ENCODE data around the gene KIAA1143. TPM values are rescaled to one million over a fixed set of nuclear protein-coding genes. Genes with fewer than 3 reads are reported as not detected.
A peak's percentile ranks its signal among the peaks of the same experiment; 100 is the strongest.

KIAA1143 gene
- total RNA-seq, 2 donors from 2014 or later = 21.1 to 26.8 TPM

GRCh38 chr3:44712455-44713075 lies 48.9 kb downstream of the KIAA1143 start, which contains the start of gene ZNF502:
Gene ZNF502, plus strand, starts transcription at chr3:44712660. Its CDS starts 7,602 bp downstream, at chr3:44720262.
- peak in 1 of 2 donors; percentile 50 for TF ChIP-seq CTCF (IDR thresholded peaks at IDR 0.05)
- peaks cover 1% of the 10 kb centered on the region for H3K36me3 ChIP-seq
- H3K27ac ChIP-seq = peak within 1 kb of the TSS; percentile 59 to 70
- H3K9me3 ChIP-seq = peaks cover 5 to 47% of the 10 kb centered on the region in 2 donors
- H3K4me1 ChIP-seq = peaks cover 0 to 5% of the 10 kb centered on the region in 2 donors
- no peaks in the 10 kb centered on the region for H3K27me3 ChIP-seq
- H3K4me3 ChIP-seq = peak within 1 kb of the TSS; percentile 67 to 80
- peak; percentile 88 for DNase-seq (ENCODE audit: low spot score)

Other genes with a start within 250 kb of the KIAA1143 start
- 1 to 10 TPM; 2.1 to 3.4 TPM for gene ZKSCAN7, start 206.4 kb downstream of the KIAA1143 start, total RNA-seq
- 1 to 10 TPM in 1 of 2 donors, under 1 TPM in 1; 0.67 to 1.1 TPM for gene ZNF660, start 176.7 kb downstream of the KIAA1143 start, total RNA-seq
- gene ZNF197, start 136.6 kb downstream of the KIAA1143 start, total RNA-seq = 10 to 100 TPM; 11.8 to 12.3 TPM
- 1 to 10 TPM; 7.9 to 8.4 TPM for gene ZNF35, start 112.9 kb downstream of the KIAA1143 start, total RNA-seq
- 1 to 10 TPM; 2.3 to 3.1 TPM for gene ZNF502, start 49.0 kb downstream of the KIAA1143 start, total RNA-seq
- 1 to 10 TPM; 2.8 to 3.1 TPM for gene ZNF501, start 32.0 kb downstream of the KIAA1143 start, total RNA-seq
- under 1 TPM; 0.24 to 0.63 TPM for gene KIF15, start 175 bp upstream of the KIAA1143 start, total RNA-seq
- gene TMEM42, start 100.3 kb upstream of the KIAA1143 start, total RNA-seq = 10 to 100 TPM in 1 of 2 donors, 1 to 10 TPM in 1; 9.8 to 11.2 TPM
- not detected for gene TGM4, start 113.0 kb upstream of the KIAA1143 start, total RNA-seq
- 10 to 100 TPM; 40.6 to 60.5 TPM for gene ZDHHC3, start 214.6 kb upstream of the KIAA1143 start, total RNA-seq
- 10 to 100 TPM; 38.9 to 52.5 TPM for gene EXOSC7, start 214.6 kb upstream of the KIAA1143 start, total RNA-seq

Data from right atrium auricular region (tissue), 2 donors.